ENCODE measurements around the gene FRMD4A.

FRMD4A gene

GRCh38 chr10:14299556-14299955 lies 31.2 kb downstream of the FRMD4A start:
- in situ Hi-C loops (cut with HindIII; ENCODE audit: low sequenced_read_pairs), result no loop called here

- in situ Hi-C loops (cut with HindIII; ENCODE audit: low sequenced_read_pairs), result no loop called here
Observed at GRCh38 chr10:14296065-14296709, 34.5 kb downstream of the FRMD4A start.

GRCh38 chr10:14294347-14295059 lies 36.2 kb downstream of the FRMD4A start:
- in situ Hi-C loops (cut with HindIII; ENCODE audit: low sequenced_read_pairs), result no loop called here

- in situ Hi-C loops (cut with HindIII; ENCODE audit: low sequenced_read_pairs), result no loop called here
Observed at GRCh38 chr10:14293526-14293925, 37.2 kb downstream of the FRMD4A start.

GRCh38 chr10:14291296-14291695 lies 39.4 kb downstream of the FRMD4A start:
- in situ Hi-C loops (cut with HindIII; ENCODE audit: low sequenced_read_pairs), result no loop called here

- in situ Hi-C loops (cut with HindIII; ENCODE audit: low sequenced_read_pairs), result loop anchor here (10.0 kb wide), 1 partner anchor 199 kb away; no protein-coding TSS in a partner anchor
Observed at GRCh38 chr10:14285941-14286560, 44.7 kb downstream of the FRMD4A start.

- in situ Hi-C loops (cut with HindIII; ENCODE audit: low sequenced_read_pairs), result loop anchor here (10.0 kb wide), 1 partner anchor 203 kb away; no protein-coding TSS in a partner anchor
Observed at GRCh38 chr10:14282276-14282675, 48.4 kb downstream of the FRMD4A start.

- in situ Hi-C loops (cut with HindIII; ENCODE audit: low sequenced_read_pairs), result no loop called here
Observed at GRCh38 chr10:14278533-14278932, 52.2 kb downstream of the FRMD4A start.

- in situ Hi-C loops (cut with HindIII; ENCODE audit: low sequenced_read_pairs), result no loop called here
Observed at GRCh38 chr10:14276210-14276609, 54.5 kb downstream of the FRMD4A start.

- in situ Hi-C loops (cut with HindIII; ENCODE audit: low sequenced_read_pairs), result no loop called here
Observed at GRCh38 chr10:14271621-14272020, 59.1 kb downstream of the FRMD4A start.

GRCh38 chr10:14270370-14270769 lies 60.4 kb downstream of the FRMD4A start:
- in situ Hi-C loops (cut with HindIII; ENCODE audit: low sequenced_read_pairs), result no loop called here

GRCh38 chr10:14265709-14266108 lies 65.0 kb downstream of the FRMD4A start:
- in situ Hi-C loops (cut with HindIII; ENCODE audit: low sequenced_read_pairs), result no loop called here

- in situ Hi-C loops (cut with HindIII; ENCODE audit: low sequenced_read_pairs), result no loop called here
Observed at GRCh38 chr10:14262836-14263425, 67.8 kb downstream of the FRMD4A start.

GRCh38 chr10:14261336-14261735 lies 69.4 kb downstream of the FRMD4A start:
- in situ Hi-C loops (cut with HindIII; ENCODE audit: low sequenced_read_pairs), result no loop called here

- in situ Hi-C loops (cut with HindIII; ENCODE audit: low sequenced_read_pairs), result no loop called here
Observed at GRCh38 chr10:14259696-14260566, 70.8 kb downstream of the FRMD4A start.

GRCh38 chr10:14254368-14254767 lies 76.4 kb downstream of the FRMD4A start:
- in situ Hi-C loops (cut with HindIII; ENCODE audit: low sequenced_read_pairs), result no loop called here

GRCh38 chr10:14253711-14254110 lies 77.0 kb downstream of the FRMD4A start:
- in situ Hi-C loops (cut with HindIII; ENCODE audit: low sequenced_read_pairs), result no loop called here

GRCh38 chr10:14253079-14253478 lies 77.6 kb downstream of the FRMD4A start:
- in situ Hi-C loops (cut with HindIII; ENCODE audit: low sequenced_read_pairs), result no loop called here

GRCh38 chr10:14250496-14251076 lies 80.1 kb downstream of the FRMD4A start:
- in situ Hi-C loops (cut with HindIII; ENCODE audit: low sequenced_read_pairs), result no loop called here

GRCh38 chr10:14247377-14248116 lies 83.2 kb downstream of the FRMD4A start:
- in situ Hi-C loops (cut with HindIII; ENCODE audit: low sequenced_read_pairs), result no loop called here
